Endodermal cell (in vitro differentiated cells): Measurements from ENCODE around the gene BRINP1. TPM values are rescaled to one million over a fixed set of nuclear protein-coding genes. Genes with fewer than 3 reads are reported as not detected.
A peak's percentile ranks its signal among the peaks of the same experiment; 100 is the strongest.

Experiments used
- DNase-seq: peaks from one replicate; pipeline ENCODE4 v3.0.0-alpha.2; 2017
- H3K27ac ChIP-seq: 2 replicates; pipeline ENCODE4 v1.5.1; 2013; ENCODE audit warnings: mild to moderate bottlenecking, low read depth, low read length, moderate library complexity
- H3K27me3 ChIP-seq: 2 replicates; pipeline ENCODE4 v1.6.1; 2013; ENCODE audit warnings: mild to moderate bottlenecking, low read length, moderate library complexity; ENCODE audit not compliant: insufficient read depth, control insufficient read depth, poor library complexity, severe bottlenecking
- H3K36me3 ChIP-seq: 2 replicates; pipeline ENCODE4 v1.7.0; 2013; ENCODE audit warnings: mild to moderate bottlenecking, low read length, moderate library complexity; ENCODE audit not compliant: control insufficient read depth, insufficient read depth
- H3K4me1 ChIP-seq: one replicate; pipeline ENCODE4 v1.7.0; 2013; ENCODE audit warnings: low read length; ENCODE audit not compliant: control insufficient read depth, insufficient read depth
- H3K4me3 ChIP-seq: 2 replicates; pipeline ENCODE4 v1.5.1; 2013; ENCODE audit warnings: mild to moderate bottlenecking, low read length, moderate library complexity
- H3K9ac ChIP-seq: 2 replicates; pipeline ENCODE4 v1.6.1; 2013; ENCODE audit warnings: mild to moderate bottlenecking, low read length, moderate library complexity; ENCODE audit not compliant: poor library complexity, severe bottlenecking; ENCODE audit errors: extremely low read depth
- H3K9me3 ChIP-seq: 2 replicates; pipeline ENCODE4 v1.6.1; 2013; ENCODE audit warnings: mild to moderate bottlenecking, low read length, moderate library complexity; ENCODE audit not compliant: control insufficient read depth
- H3K27ac Mint-ChIP-seq: 2 replicates; pipeline ENCODE4 v1.8.0; 2020; ENCODE audit warnings: mixed read lengths
- H3K27me3 Mint-ChIP-seq: 2 replicates; pipeline ENCODE4 v1.8.0; 2021; ENCODE audit warnings: mild to moderate bottlenecking, mixed read lengths; ENCODE audit not compliant: insufficient read depth
- H3K36me3 Mint-ChIP-seq: 2 replicates; pipeline ENCODE4 v1.8.0; 2020; ENCODE audit warnings: low read depth, mixed read lengths
- H3K4me1 Mint-ChIP-seq: 2 replicates; pipeline ENCODE4 v1.8.0; 2020; ENCODE audit warnings: mixed read lengths
- H3K4me3 Mint-ChIP-seq: 2 replicates; pipeline ENCODE4 v1.8.0; 2020; ENCODE audit warnings: mild to moderate bottlenecking, moderate library complexity, mixed read lengths
- H3K9me3 Mint-ChIP-seq: 2 replicates; pipeline ENCODE4 v1.8.0; 2020; ENCODE audit warnings: mild to moderate bottlenecking, mixed read lengths
- WGBS, 2 experiments: methylation state at CpG; one replicate each; pipeline versions ENCODE4 v1.1.5 to v1.1.7; 2013; ENCODE audit warnings: missing lambda C conversion rate in 2 of 2, mixed read lengths in 1 of 2; ENCODE audit not compliant: insufficient coverage in 1 of 2, insufficient read length in 1 of 2; 5-methylcytosine and 5-hydroxymethylcytosine counted together
- total RNA-seq, 2 donors: library from RNA; stranded (reverse); fragmentation: NEBNext Ultra II Directional in 1 of 2; extraction: Animal tissue kit (Norgen Biotek cat#: 25700) in 1 of 2; gene quantifications; 2 replicates in 1 of 2; 3 replicates in 1 of 2; pipeline ENCODE4 v1.2.1, GENCODE V29; 2021
- TF ChIP-seq, protein P1 (sequence below): fragments of 200-600 bp; sonication (generic); conservative IDR thresholded peaks from 2 replicates; pipeline ENCODE4 v1.5.0; 2021; ENCODE audit warnings: antibody characterized with exemption, mild to moderate bottlenecking

The BRINP1 gene
- total RNA-seq, 2 donors from 2014 or later: 6.3 to 9.6 TPM

- no peaks in the 10 kb centered on the region for H3K4me1 Mint-ChIP-seq
- H3K27ac ChIP-seq: no peak overlapping the region
- H3K27me3 ChIP-seq: no peaks in the 10 kb centered on the region
- H3K36me3 ChIP-seq: no peaks in the 10 kb centered on the region
- no peak overlapping the region for H3K27ac Mint-ChIP-seq
- H3K4me3 ChIP-seq: no peak overlapping the region
- no peaks in the 10 kb centered on the region for H3K4me1 ChIP-seq
- TF ChIP-seq, protein P1, sequence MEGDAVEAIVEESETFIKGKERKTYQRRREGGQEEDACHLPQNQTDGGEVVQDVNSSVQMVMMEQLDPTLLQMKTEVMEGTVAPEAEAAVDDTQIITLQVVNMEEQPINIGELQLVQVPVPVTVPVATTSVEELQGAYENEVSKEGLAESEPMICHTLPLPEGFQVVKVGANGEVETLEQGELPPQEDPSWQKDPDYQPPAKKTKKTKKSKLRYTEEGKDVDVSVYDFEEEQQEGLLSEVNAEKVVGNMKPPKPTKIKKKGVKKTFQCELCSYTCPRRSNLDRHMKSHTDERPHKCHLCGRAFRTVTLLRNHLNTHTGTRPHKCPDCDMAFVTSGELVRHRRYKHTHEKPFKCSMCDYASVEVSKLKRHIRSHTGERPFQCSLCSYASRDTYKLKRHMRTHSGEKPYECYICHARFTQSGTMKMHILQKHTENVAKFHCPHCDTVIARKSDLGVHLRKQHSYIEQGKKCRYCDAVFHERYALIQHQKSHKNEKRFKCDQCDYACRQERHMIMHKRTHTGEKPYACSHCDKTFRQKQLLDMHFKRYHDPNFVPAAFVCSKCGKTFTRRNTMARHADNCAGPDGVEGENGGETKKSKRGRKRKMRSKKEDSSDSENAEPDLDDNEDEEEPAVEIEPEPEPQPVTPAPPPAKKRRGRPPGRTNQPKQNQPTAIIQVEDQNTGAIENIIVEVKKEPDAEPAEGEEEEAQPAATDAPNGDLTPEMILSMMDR: no peak
- peaks cover 3% of the 10 kb centered on the region for H3K27me3 Mint-ChIP-seq
- H3K9me3 ChIP-seq: no peaks in the 10 kb centered on the region
- no peak overlapping the region for H3K9ac ChIP-seq
- no peaks in the 10 kb centered on the region for H3K36me3 Mint-ChIP-seq
- no peak for DNase-seq
- no peak overlapping the region for H3K4me3 Mint-ChIP-seq
- H3K9me3 Mint-ChIP-seq: no peaks in the 10 kb centered on the region
Observed at GRCh38 chr9:119416793-119417192, 47.6 kb upstream of the BRINP1 start.

DNA sequence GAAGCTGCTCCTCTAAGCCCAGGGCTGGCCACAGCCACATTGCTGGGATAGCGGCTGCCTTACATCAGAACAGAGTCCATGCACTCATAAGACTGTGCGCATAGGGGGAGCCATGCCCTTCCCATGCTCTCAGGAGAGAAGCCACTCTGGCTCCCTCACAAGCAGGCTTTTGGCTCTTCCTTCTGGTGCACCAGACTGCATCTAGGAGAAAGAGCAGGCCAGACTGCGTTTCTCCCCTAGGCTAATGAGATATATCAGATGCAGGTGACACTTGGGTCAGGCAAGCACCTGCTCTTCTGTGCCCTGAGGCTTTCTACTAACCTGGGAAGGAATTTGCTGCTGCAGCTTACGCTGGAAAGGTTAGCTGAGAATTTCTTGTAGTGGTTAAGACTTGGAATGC is 43.2 kb upstream of the BRINP1 start:
- H3K4me3 Mint-ChIP-seq: no peak overlapping the region
- H3K9ac ChIP-seq: no peak overlapping the region
- no peaks in the 10 kb centered on the region for H3K36me3 Mint-ChIP-seq
- 85 to 92% methylated on average over 3 to 4 of the region's 4 CpGs for WGBS, 2 experiments
- no peaks in the 10 kb centered on the region for H3K36me3 ChIP-seq
- TF ChIP-seq, protein P1: peak; percentile 59
- no peaks in the 10 kb centered on the region for H3K4me1 ChIP-seq
- DNase-seq: peak; percentile 55
- no peak overlapping the region for H3K27ac Mint-ChIP-seq
- H3K9me3 Mint-ChIP-seq: no peaks in the 10 kb centered on the region
- H3K4me3 ChIP-seq: no peak overlapping the region
- H3K27me3 Mint-ChIP-seq: peaks cover 3% of the 10 kb centered on the region
- no peaks in the 10 kb centered on the region for H3K4me1 Mint-ChIP-seq
- no peaks in the 10 kb centered on the region for H3K9me3 ChIP-seq
- H3K27me3 ChIP-seq: no peaks in the 10 kb centered on the region
- H3K27ac ChIP-seq: no peak overlapping the region

DNA sequence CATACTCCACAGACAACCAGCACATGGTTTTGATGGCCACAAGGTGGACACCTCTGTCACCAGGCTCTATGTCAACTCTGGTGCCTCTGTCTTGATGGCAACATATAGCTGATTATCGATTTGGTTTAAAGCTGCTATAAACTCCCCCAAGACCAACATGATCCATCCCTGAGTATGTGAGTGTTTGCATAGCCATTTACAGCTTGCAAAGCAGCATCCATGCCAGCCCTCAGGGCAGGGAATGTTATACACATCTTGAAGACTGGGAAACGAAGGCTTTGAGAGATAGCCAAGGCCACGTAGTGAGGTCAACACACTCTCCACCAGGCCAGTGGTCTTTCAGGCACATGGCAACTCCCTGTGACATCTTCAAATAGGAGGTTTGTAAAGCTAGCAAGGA is 40.3 kb upstream of the BRINP1 start:
- H3K27me3 Mint-ChIP-seq: peaks cover 3% of the 10 kb centered on the region
- no peaks in the 10 kb centered on the region for H3K36me3 ChIP-seq
- no peaks in the 10 kb centered on the region for H3K27me3 ChIP-seq
- no peak overlapping the region for H3K4me3 ChIP-seq
- no peak for DNase-seq
- H3K4me1 Mint-ChIP-seq: no peaks in the 10 kb centered on the region
- H3K27ac ChIP-seq: no peak overlapping the region
- no peak overlapping the region for H3K27ac Mint-ChIP-seq
- no peaks in the 10 kb centered on the region for H3K4me1 ChIP-seq
- WGBS, 2 experiments: 92 to 94% methylated on average over 2 to 3 of the region's 3 CpGs
- no peaks in the 10 kb centered on the region for H3K9me3 Mint-ChIP-seq
- H3K4me3 Mint-ChIP-seq: no peak overlapping the region
- H3K9ac ChIP-seq: no peak overlapping the region
- H3K9me3 ChIP-seq: no peaks in the 10 kb centered on the region
- no peaks in the 10 kb centered on the region for H3K36me3 Mint-ChIP-seq
- TF ChIP-seq, protein P1: peak; percentile 65
